Measurements from ENCODE around the gene SLC66A3.

Gene SLC66A3

DNA sequence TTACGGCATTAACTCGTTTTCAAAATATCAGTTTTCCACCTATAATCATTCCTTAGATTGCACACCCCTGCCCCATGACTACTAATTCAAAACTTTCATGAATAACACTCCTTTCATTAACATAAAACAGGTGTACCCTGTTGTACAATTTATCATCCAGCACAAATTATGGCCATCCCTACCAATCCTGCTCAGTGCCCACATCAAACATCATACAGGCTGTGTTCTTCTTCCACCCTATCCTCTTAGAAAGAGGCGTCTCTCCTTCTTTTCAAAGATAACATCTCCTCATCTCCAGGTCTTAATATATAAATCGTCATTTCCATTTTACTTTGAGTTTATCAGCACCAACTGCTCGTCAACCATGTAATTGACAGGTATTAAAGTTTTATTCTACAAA, 67.6 kb downstream of the SLC66A3 start:
- no peak for DNase-seq

DNA sequence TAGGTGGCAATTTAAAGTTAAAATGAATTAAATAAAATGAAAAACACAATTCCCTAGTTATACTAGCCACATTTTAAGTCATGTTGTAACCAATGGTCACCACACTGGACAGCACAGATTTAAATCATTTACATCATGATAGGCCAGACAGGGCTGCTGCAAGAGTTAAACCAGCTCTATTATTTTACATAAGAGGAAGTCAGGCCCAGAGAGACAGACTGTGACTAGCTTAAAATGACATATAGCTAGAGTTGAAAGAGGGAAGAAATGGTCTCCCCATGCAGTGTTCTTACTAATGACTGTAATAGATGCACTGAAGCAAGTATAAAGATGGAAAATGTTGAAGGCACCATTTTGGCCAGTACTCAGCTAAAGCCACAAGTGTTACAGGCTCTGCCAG, 69.6 kb downstream of the SLC66A3 start:
- DNase-seq = no peak

DNA sequence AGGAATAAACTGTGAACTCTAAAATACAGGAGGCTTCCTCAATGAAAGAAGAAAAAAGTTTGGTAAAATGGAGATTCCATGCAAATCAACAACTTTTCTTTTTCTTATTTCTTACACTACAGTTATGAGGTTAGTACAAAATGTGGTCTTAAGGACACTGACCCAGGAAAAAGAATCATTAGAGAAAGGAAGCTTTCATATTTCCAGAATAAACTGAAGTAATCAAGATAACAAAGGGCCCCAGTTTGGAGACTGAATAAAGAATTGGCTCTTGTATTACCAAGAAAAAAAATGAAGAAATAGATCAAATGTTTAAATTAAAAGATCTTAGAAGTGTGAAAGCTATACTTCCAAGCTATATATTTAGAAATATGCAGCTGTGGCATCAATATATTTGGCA, 72.3 kb downstream of the SLC66A3 start:
- DNase-seq = no peak

Data from NCI-H187 (cell line).